Hepatic stellate cell (primary cell): ENCODE data around the gene MAGEB10.
"Not testable (repeated sequence)": the region's sequence is repeated elsewhere in the genome, so short reads cannot be mapped to it uniquely, and the experiment has no call there.

ENCODE experiments used
- DNase-seq: peaks from one replicate; pipeline ENCODE4 v3.0.0; 2011; ENCODE audit warnings: low spot score

MAGEB10 gene, protein sequence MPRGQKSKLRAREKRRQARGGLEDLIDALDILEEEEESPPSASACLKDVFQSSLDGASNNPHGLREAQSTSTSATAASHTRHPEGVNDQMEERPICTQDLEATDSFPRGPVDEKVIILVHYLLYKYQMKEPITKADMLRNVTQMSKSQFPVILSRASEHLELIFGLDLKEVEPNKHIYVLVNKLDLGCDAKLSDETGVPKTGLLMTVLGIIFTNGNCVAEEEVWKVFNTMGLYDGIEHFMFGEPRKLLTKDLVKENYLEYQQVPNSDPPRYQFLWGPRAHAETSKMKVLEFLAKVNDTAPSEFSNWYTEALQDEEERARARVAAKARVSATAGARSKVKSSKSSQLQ

DNA sequence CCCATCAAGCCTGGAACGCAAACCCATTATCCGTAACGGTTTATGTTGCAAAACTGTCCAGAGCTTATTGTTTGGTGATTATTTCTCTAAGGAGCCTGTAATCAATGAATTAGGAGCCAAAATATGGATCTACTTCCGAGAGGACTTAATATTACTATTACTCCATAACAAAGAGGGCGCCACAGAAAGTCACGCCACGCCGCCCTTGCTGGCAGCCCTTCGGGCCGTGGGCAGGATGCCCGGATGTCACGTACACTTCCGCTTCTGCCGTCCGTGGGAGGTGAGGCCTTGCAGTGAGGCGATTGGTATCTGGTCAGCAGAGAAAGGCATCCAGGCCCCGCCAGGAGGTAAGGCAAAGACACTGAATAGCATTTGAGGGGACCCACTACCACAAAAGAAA is at the start of gene MAGEB10:
Gene MAGEB10, plus strand, starts transcription at position 301 of the 400 bp plus-strand sequence. CDS start 13,317 bp downstream, outside the sequence.
- no peak for DNase-seq

DNA sequence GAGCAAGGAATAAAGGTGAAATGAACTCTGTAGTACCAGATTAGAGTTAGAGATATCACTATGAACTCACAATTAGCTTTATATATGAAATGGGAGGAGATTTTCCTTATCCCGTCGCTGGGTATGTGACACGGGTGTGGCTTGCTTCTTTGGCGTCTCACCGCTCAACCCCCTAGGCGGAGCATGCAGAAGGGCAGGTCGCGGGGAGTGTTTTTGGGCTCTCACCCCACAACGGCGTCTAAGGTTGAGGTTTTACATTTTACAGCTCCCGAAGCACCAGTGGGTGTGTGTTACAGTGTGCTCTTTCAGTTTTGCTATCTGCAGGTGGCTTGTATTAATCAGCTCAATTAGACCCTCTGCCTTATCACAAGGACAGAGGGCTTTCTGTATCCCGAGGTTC is 42.1 kb upstream of the MAGEB10 start:
- DNase-seq, result no peak

DNA sequence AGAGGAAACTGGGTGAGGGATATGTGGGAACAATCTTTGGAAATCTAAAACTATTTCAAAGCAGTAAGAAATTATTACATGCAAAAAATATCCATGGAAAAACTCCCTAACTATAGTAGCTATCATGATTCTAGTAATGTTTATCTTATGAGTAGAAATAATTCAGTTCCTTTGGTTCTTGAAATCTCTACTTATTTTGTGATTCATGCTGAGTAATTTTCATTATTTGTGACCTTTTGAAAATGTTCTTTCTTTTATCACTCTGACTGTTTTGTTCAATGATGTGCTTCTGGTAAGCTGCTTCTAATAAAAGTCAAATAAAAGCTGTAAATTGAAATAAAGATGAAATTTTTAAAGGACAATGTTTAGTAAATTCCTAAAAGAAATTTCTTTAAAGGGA is 40.4 kb upstream of the MAGEB10 start:
- DNase-seq, result no peak

DNA sequence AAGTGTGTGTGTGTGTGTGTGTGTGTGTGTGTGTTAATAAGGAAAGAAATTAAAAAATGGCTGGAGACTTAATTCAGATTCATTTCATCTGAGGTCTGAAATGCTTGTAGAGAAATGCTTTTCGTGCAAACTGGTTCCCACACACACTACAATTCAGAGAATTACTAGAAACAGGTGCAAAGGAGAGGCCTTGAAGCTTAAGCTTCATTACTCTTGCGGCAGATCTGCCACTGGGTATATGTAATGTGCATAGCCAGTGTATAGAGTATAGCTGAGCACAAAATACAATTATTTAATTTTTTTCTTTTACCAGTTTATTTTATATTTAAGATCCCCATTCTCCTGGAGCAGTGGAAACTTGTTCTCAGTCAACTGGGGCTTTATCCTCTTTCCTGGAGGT is 31.8 kb upstream of the MAGEB10 start:
- DNase-seq, result no peak

DNA sequence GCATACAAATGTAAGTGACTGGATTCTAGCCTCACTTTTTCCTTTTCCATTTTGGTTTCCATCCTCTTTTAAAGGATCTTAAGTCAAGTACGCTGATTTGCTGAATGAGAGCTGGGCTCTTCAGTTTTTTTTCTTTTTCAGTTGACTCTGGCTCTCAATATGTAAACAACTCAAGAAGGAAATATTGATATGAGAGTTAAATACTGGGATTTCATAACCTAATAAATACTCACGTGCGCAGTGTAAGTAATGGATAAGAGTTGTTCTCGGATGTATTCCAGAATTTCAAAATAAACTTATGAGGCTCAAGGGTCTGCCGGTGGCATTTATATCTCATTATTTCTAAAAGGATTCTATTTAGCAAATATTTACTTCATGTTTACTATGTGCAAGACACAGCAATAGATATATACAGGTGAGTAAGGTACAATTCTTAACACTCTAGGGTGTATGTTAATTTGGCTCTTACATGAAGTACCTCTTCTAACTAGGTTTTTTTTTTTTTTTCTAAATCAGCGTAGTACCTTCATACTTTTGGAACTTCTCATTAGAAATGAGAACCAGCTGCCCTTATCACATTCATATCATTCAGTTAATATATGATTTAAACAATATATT is 11.0 kb upstream of the MAGEB10 start:
- no peak for DNase-seq

DNA sequence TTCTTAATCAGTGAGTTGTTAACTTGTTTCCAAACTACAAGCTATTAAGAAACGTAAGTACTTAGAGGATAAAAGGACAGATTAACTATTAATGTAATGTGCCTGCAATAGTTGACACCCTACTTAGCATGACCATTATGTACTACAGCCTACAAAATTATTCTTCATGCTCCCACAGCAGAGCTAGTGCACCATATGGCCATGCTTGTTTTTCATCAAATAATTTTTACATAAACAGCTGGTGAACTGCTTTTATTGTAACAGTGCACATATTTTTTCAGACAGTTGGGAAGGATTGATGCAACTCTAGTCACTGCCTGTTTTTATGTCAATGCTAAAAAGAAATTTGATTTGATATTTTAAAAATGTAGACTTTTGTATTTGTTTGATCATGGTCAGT is 10.2 kb upstream of the MAGEB10 start:
- DNase-seq, result no peak

DNA sequence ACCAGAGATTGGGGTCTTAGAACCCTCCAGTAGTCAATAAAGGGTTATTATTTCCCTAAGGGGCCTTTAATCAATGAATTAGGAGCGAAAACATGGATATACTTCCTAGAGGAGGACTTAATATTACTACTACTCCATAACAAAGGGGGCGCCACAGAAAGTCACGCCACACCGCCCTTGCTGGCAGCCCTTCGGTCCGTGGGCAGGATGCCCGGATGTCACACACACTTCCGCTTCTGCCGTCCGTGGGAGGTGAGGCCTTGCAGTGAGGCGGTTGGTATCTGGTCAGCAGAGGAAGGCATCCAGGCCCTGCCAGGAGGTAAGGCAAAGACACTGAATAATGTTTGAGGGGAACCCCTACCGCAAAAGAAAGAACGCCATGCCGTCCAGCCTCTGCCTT is 436 bp downstream of the MAGEB10 start:
- no peak for DNase-seq

DNA sequence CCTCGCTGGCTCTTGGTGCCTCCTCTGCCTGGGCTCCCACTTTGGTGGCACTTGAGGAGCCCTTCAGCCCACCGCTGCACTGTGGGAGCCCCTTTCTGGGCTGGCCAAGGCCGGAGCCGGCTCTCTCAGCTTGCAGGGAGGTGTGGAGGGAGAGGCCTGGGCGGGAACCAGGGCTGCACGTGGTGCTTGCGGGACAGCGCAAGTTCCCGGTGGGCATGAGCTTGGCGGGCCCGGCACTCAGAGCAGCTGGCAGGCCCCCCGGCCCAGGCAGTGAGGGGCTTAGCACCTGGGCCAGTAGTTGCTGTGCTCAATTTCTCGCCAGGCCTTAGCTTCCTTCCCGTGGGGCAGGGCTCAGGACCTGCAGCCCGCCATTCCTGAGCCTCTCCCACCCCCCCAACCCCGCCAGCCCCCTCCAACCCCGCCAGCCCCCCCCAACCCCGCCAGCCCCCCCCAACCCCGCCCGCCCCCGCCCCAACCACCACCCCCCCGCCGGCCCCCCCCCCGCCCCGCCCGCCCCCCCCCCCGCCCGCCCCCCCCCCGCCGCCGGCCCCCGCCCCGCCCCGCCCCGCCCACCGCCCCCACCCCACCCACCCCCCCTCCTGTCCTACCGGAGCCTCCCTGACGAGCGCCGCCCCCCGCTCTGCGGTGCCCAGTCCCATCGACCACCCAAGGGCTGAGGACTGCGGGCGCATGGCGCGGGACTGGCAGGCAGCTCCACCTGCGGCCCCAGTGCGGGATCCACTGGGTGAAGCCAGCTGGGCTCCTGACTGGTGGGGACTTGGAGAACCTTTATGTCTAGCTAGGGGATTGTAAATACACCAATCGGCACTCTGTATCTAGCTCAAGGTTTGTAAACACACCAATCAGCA is 1.4 kb downstream of the MAGEB10 start:
- not testable (repeated sequence) for DNase-seq

DNA sequence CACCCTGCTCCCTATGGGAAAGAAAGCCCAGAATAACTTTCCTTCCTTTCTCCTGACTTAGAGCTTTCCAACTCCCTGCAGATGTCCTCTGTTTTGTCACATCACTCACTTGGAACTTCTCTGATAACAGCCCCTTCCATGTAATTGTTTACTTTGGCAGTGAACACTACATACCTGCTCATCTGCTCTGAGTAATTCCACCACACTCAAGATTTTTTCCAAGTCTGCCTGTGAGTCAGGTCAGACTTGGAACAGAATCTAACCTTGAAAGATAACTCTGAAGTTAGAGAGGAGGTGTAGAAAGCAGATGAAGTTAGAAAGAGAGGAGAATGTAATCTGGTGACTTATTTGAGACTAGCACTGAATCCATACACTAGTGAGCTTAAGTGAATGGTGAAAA is 7.4 kb downstream of the MAGEB10 start:
- DNase-seq, result no peak

DNA sequence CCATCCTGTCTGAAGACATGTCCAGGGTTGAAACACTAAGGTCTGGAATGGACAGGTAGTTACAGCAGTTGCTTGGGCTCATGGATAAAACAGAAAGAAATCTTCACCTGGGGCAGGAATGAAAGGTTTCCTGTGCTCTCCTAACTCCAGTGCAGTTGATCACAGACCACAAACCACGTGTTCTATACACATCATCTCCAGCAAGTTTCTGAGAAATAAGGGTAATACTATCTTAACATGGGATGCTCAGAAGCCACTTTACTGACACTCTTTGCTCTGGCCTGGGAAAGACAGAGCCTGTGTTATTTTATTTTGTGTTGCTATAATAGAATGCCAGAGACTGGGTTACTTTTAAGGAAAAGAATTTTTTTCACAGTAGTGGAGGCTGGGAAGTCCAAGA is 16.0 kb downstream of the MAGEB10 start:
- DNase-seq, result no peak

DNA sequence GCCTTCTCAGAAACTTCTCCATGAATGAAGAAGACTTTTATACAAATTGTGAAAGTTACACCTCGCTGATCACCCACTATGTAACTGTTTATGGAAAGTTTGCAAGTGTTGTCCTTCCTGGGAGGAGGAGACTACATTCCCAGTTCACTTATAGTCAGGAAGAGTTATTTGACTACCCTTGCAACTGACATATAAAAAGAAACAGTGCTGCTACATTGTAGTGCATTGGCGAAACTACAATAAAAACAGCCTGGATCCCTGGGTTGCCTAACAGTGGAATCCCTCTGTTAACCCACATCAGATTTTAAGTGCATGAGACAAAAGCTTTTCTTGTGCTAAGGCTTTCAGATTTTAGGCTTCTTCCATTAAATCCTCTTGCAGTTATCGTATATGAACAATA is 30.4 kb downstream of the MAGEB10 start:
- DNase-seq, result no peak

DNA sequence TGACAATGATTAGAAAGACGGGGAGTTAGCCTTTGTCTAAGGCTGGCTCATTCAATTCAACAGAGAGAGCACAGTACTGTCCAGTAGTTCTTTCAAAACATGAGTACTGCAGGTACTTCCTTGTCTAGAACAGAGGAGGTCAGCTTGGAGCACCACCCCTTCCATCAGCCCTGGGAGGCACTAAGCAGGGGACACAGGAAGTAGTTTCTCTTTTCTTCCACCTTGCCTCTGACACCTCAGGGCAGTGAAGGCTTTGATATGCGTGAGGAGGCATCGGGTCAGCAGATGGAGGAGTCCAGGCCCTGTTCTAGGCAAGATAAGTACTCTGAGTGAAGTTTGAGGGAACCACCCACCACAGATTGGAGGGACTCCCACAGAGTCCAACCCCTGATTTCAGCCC is 33.1 kb downstream of the MAGEB10 start:
- DNase-seq, result no peak

DNA sequence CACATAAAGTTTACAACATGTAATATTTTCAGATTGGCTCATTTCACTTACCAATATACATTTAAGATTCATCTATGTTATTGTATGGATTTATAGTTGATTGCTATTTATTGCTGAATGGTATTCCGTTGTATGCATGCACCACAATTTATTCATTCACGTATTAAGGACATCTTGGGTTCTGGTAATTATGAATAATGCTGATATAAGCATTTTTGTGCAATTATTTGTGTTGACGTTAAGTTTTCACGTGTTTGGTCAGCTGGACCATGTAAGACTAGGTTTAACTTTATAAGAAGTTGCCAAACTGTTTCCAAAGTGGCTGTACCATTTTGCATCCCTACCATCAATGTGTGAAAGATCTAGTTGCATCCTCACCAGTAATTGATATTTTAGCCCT is 35.1 kb downstream of the MAGEB10 start:
- no peak for DNase-seq

DNA sequence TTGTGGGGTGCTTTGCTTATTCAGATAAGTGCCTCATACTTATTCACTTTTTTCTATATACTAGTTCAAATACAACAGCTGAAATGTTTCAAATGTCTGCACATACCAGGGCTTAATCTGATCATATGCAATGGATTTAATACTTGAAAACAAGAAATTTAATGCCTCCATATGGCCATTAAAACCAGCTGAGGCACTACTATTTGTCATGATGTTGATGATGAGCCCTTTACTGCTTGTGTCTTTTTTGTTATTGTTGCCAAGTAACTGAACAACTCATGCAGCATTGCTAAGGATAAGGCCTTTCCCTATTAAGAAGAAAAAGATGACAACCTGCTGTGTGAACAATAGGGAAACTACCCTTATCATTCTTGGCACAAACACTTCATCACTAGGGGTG is 52.5 kb downstream of the MAGEB10 start:
- DNase-seq, result no peak

DNA sequence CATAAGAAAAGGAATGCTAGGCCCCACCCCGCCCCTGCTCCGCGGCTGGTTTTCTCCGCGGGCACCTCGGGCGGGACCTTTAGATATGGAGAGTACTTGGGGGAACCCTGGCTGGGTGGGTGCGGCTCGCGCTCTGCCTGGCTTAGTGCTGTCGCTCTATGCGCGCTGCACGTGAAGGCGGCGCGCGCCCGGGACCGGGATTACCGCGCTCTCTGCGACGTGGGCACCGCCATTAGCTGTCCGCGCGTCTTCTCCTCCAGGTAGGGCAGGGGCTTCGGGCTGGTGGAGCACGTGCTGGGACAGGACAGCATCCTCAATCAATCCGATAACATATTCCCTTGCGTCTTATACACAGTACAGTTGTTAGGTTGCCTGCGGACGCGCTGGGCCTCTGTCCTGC is 56.0 kb downstream of the MAGEB10 start:
- no peak for DNase-seq
